Activated T-helper 1 cell treated with anti-CD3 and anti-CD28 coated beads, Interleukin-12 subunit alpha, Interleukin-12 subunit beta, Interleukin-2, Interleukin-4 antibody, amounts not matched to agents 30 ng/mL and 10 ng/mL and 1 ng/mL, durations not matched to agents 14 hours and 24 hours and 36 hours (primary cell): ENCODE measurements around the gene IRAG1. TPM values are rescaled to one million over a fixed set of nuclear protein-coding genes. Genes with fewer than 3 reads are reported as not detected.
A peak's percentile ranks its signal among the peaks of the same experiment; 100 is the strongest.

Source experiments
- DNase-seq: peaks from one replicate; pipeline ENCODE4 v3.0.0; 2021; ENCODE audit warnings: low spot score
- H3K27ac Mint-ChIP-seq: one replicate; pipeline ENCODE4 v1.8.0; 2021; ENCODE audit warnings: mild to moderate bottlenecking, mixed read lengths
- H3K27me3 Mint-ChIP-seq: one replicate; pipeline ENCODE4 v1.8.0; 2022; ENCODE audit warnings: mild to moderate bottlenecking, moderate library complexity, mixed read lengths; ENCODE audit not compliant: insufficient read depth
- H3K36me3 Mint-ChIP-seq: one replicate; pipeline ENCODE4 v1.8.0; 2021; ENCODE audit warnings: low read depth, mixed read lengths
- H3K4me1 Mint-ChIP-seq: one replicate; pipeline ENCODE4 v1.8.0; 2021; ENCODE audit warnings: low read depth, mixed read lengths
- H3K4me3 Mint-ChIP-seq: one replicate; pipeline ENCODE4 v1.8.0; 2021; ENCODE audit warnings: mild to moderate bottlenecking, moderate library complexity, mixed read lengths
- H3K9me3 Mint-ChIP-seq: one replicate; pipeline ENCODE4 v1.8.0; 2021; ENCODE audit warnings: mixed read lengths
- intact Hi-C: fragments of 100-400 bp; cut with micrococcal nuclease; formaldehyde crosslinking; loops from one replicate; pipeline ENCODE4 v1.15.1; 2024
- total RNA-seq: library from RNA; stranded (reverse); gene quantifications from 2 replicates; pipeline ENCODE4 v1.2.3, GENCODE V29; 2022

IRAG1 gene
- not detected in 2 replicates for total RNA-seq

GRCh38 chr11:10693509-10694081 is at the start of gene IRAG1:
Gene IRAG1, minus strand, starts transcription at chr11:10693755. Its CDS starts 153 bp downstream, at chr11:10693602.
- H3K4me3 Mint-ChIP-seq = no peak within 1 kb of the TSS
- peaks cover 4% of the 10 kb centered on the region for H3K27me3 Mint-ChIP-seq
- H3K4me1 Mint-ChIP-seq = no peaks in the 10 kb centered on the region
- H3K27ac Mint-ChIP-seq = no peak within 1 kb of the TSS
- no peaks in the 10 kb centered on the region for H3K36me3 Mint-ChIP-seq
- intact Hi-C loops = no loop called here
- no peaks in the 10 kb centered on the region for H3K9me3 Mint-ChIP-seq
- no peak for DNase-seq

- Mint-ChIP-seq H3K4me1 (peaks cover 35% of the 10 kb centered on the region), H3K4me3 (peak overlapping the region; percentile 27), H3K36me3 (no peaks in the 10 kb centered on the region), H3K27me3 (no peaks in the 10 kb centered on the region), H3K9me3 (no peaks in the 10 kb centered on the region), H3K27ac (peak overlapping the region; percentile 7)
- DNase-seq = peak; percentile 17
- intact Hi-C loops = loop anchor here (1.0 to 10.0 kb wide), 4 partner anchors 9 to 898 kb away; partner anchors contain the start of genes CTR9 and RNF141
Measured at GRCh38 chr11:10742460-10743208, 49.1 kb upstream of the IRAG1 start.

- no peak overlapping the region for H3K27ac Mint-ChIP-seq
- peaks cover 10% of the 10 kb centered on the region for H3K27me3 Mint-ChIP-seq
- intact Hi-C loops = loop anchor here (1.0 to 5.0 kb wide), 11 partner anchors 10 to 978 kb away; no protein-coding TSS in a partner anchor
- DNase-seq = peak; percentile 78
- H3K4me1 Mint-ChIP-seq = peaks cover 10% of the 10 kb centered on the region
- no peaks in the 10 kb centered on the region for H3K36me3 Mint-ChIP-seq
- H3K9me3 Mint-ChIP-seq = no peaks in the 10 kb centered on the region
- peak overlapping the region; percentile 37 for H3K4me3 Mint-ChIP-seq
Measured at GRCh38 chr11:10735481-10736475, 42.2 kb upstream of the IRAG1 start.

GRCh38 chr11:10731064-10731680 is 37.6 kb upstream of the IRAG1 start:
- Mint-ChIP-seq H3K9me3 (no peaks in the 10 kb centered on the region), H3K27me3 (peaks cover 16% of the 10 kb centered on the region), H3K4me3 (no peak overlapping the region), H3K36me3 (no peaks in the 10 kb centered on the region), H3K4me1 (peaks cover 21% of the 10 kb centered on the region), H3K27ac (no peak overlapping the region)
- intact Hi-C loops = no loop called here
- no peak for DNase-seq

GRCh38 chr11:10730151-10730550 is 36.6 kb upstream of the IRAG1 start:
- DNase-seq = no peak
- H3K27me3 Mint-ChIP-seq = peaks cover 13% of the 10 kb centered on the region
- no peak overlapping the region for H3K27ac Mint-ChIP-seq
- H3K36me3 Mint-ChIP-seq = no peaks in the 10 kb centered on the region
- H3K9me3 Mint-ChIP-seq = peaks cover 8% of the 10 kb centered on the region
- peaks cover 22% of the 10 kb centered on the region for H3K4me1 Mint-ChIP-seq
- intact Hi-C loops = no loop called here
- H3K4me3 Mint-ChIP-seq = no peak overlapping the region

GRCh38 chr11:10728789-10729472 is 35.4 kb upstream of the IRAG1 start:
- Mint-ChIP-seq H3K4me3 (no peak overlapping the region), H3K36me3 (no peaks in the 10 kb centered on the region), H3K27ac (no peak overlapping the region), H3K4me1 (peaks cover 24% of the 10 kb centered on the region), H3K27me3 (peaks cover 19% of the 10 kb centered on the region), H3K9me3 (peaks cover 8% of the 10 kb centered on the region)
- DNase-seq = no peak
- intact Hi-C loops = no loop called here

- peaks cover 19% of the 10 kb centered on the region for H3K27me3 Mint-ChIP-seq
Measured at GRCh38 chr11:10728154-10728553, 34.6 kb upstream of the IRAG1 start.

GRCh38 chr11:10727146-10727851 is 33.7 kb upstream of the IRAG1 start:
- peaks cover 19% of the 10 kb centered on the region for H3K27me3 Mint-ChIP-seq
- intact Hi-C loops = no loop called here
- H3K4me1 Mint-ChIP-seq = peaks cover 24% of the 10 kb centered on the region
- no peak overlapping the region for H3K4me3 Mint-ChIP-seq
- H3K9me3 Mint-ChIP-seq = peaks cover 8% of the 10 kb centered on the region
- no peaks in the 10 kb centered on the region for H3K36me3 Mint-ChIP-seq
- no peak overlapping the region for H3K27ac Mint-ChIP-seq
- DNase-seq = no peak

More at GRCh38 chr11:10728154-10728553, 34.6 kb upstream of the IRAG1 start:
- Mint-ChIP-seq H3K36me3 (no peaks in the 10 kb centered on the region), H3K9me3 (peaks cover 8% of the 10 kb centered on the region), H3K27ac (no peak overlapping the region), H3K4me1 (peaks cover 24% of the 10 kb centered on the region), H3K4me3 (no peak overlapping the region)
- DNase-seq = no peak
- intact Hi-C loops = no loop called here

GRCh38 chr11:10725907-10726253 is 32.3 kb upstream of the IRAG1 start:
- peaks cover 24% of the 10 kb centered on the region for H3K4me1 Mint-ChIP-seq
- intact Hi-C loops = loop anchor here (1.0 to 2.0 kb wide), 4 partner anchors 9 to 271 kb away; partner anchors contain the start of gene AMPD3

GRCh38 chr11:10725114-10725906 is 31.8 kb upstream of the IRAG1 start:
- peak overlapping the region; percentile 47 for H3K4me3 Mint-ChIP-seq

More at GRCh38 chr11:10725907-10726253, 32.3 kb upstream of the IRAG1 start:
- Mint-ChIP-seq H3K4me3 (no peak overlapping the region), H3K27ac (peak overlapping the region; percentile 61), H3K27me3 (peaks cover 22% of the 10 kb centered on the region), H3K36me3 (no peaks in the 10 kb centered on the region), H3K9me3 (peaks cover 8% of the 10 kb centered on the region)
- no peak for DNase-seq

GRCh38 chr11:10722307-10722706 is 28.8 kb upstream of the IRAG1 start:
- peaks cover 19% of the 10 kb centered on the region for H3K4me1 Mint-ChIP-seq
- DNase-seq = no peak
- intact Hi-C loops = no loop called here
- H3K4me3 Mint-ChIP-seq = no peak overlapping the region
- H3K9me3 Mint-ChIP-seq = peaks cover 8% of the 10 kb centered on the region
- H3K36me3 Mint-ChIP-seq = no peaks in the 10 kb centered on the region
- H3K27me3 Mint-ChIP-seq = peaks cover 22% of the 10 kb centered on the region
- no peak overlapping the region for H3K27ac Mint-ChIP-seq

More at GRCh38 chr11:10725114-10725906, 31.8 kb upstream of the IRAG1 start:
- H3K27ac Mint-ChIP-seq = peak overlapping the region; percentile 61
- intact Hi-C loops = loop anchor here (1.0 to 2.0 kb wide), 4 partner anchors 10 to 270 kb away; partner anchors contain the start of gene AMPD3
- peaks cover 22% of the 10 kb centered on the region for H3K27me3 Mint-ChIP-seq
- peaks cover 8% of the 10 kb centered on the region for H3K9me3 Mint-ChIP-seq
- DNase-seq = no peak
- no peaks in the 10 kb centered on the region for H3K36me3 Mint-ChIP-seq
- peaks cover 24% of the 10 kb centered on the region for H3K4me1 Mint-ChIP-seq
